ENCODE results near the gene IL3.

GRCh38 chr5:132054031-132054696 lies 6.3 kb upstream of the IL3 start:
- TF ChIP-seq EZH2 (IDR thresholded peaks at IDR 0.05) (no peak), POLR2AphosphoS5 (IDR thresholded peaks at IDR 0.05; ENCODE audit: borderline replicate concordance, low read depth, low read length) (no peak), FOXP2 (optimal IDR thresholded peaks at IDR 0.05; ENCODE audit: control extremely low read depth, extremely low read length, insufficient read depth) (no peak)
